ENCODE results near the gene OR51B6.

The OR51B6 gene

GRCh38 chr11:5303626-5304025, 47.7 kb upstream of the OR51B6 start (continued):
- TF ChIP-seq ZNF114 (tag by site-specific recombination; IDR thresholded peaks at IDR 0.05) = no peak
- no peak for TF ChIP-seq ZBTB7A (tag by site-specific recombination; IDR thresholded peaks at IDR 0.05; ENCODE audit: low read depth)
- TF ChIP-seq ZNF664 (tag by site-specific recombination; IDR thresholded peaks at IDR 0.05) = no peak
- TF ChIP-seq ZNF501 (tag by site-specific recombination; IDR thresholded peaks at IDR 0.05) = no peak
- TF ChIP-seq, protein P1, sequence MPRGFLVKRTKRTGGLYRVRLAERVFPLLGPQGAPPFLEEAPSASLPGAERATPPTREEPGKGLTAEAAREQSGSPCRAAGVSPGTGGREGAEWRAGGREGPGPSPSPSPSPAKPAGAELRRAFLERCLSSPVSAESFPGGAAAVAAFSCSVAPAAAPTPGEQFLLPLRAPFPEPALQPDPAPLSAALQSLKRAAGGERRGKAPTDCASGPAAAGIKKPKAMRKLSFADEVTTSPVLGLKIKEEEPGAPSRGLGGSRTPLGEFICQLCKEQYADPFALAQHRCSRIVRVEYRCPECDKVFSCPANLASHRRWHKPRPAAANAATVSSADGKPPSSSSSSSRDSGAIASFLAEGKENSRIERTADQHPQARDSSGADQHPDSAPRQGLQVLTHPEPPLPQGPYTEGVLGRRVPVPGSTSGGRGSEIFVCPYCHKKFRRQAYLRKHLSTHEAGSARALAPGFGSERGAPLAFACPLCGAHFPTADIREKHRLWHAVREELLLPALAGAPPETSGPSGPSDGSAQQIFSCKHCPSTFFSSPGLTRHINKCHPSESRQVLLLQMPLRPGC (tag by site-specific recombination; IDR thresholded peaks at IDR 0.05) = no peak
- no peak for TF ChIP-seq ZNF510 (tag by site-specific recombination; IDR thresholded peaks at IDR 0.05; ENCODE audit: insufficient replicate concordance)
- TF ChIP-seq OVOL3 (tag by site-specific recombination; IDR thresholded peaks at IDR 0.05) = no peak

DNA sequence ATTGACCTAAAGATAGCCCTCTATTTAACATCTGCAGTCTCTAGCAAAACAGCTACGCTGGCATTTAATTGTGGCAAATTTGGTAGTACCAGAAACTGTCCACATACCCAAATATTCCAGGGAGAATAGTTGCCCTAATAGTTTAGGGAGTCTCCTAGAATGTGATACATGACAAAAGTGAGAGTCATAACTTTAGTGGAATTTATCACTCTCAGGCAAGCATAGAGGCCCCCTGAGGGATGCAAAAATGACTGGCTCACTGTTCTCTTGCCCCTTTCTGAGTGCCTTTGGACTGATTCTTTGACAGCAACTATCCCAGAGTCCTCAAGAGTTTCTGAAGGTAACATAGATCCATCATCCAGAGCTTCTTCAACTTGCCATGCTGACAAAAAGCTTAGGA, 47.3 kb upstream of the OR51B6 start:
- Histone ChIP-seq H3K27ac (ENCODE audit: extremely low read depth, low read depth, low read length) (no peak overlapping the region), H3K9me3 (ENCODE audit: control insufficient read depth, insufficient read depth, low read depth, low read length) (no peaks in the 10 kb centered on the region), H3K36me3 (ENCODE audit: control insufficient read depth in 2 of 2, insufficient read depth in 1 of 2, low read length in 2 of 2) (no peaks in the 10 kb centered on the region), H3K4me3 (ENCODE audit: low read depth, low read length) (no peak overlapping the region), H3K4me1 (ENCODE audit: control insufficient read depth, insufficient read depth, low read length) (no peaks in the 10 kb centered on the region)
- TF ChIP-seq ZNF837 (tag by site-specific recombination; IDR thresholded peaks at IDR 0.05) (no peak), ZFP69B (tag by site-specific recombination; IDR thresholded peaks at IDR 0.05) (no peak), HOXC10 (CRISPR knock-in tag; IDR thresholded peaks at IDR 0.05) (no peak), ZNF404 (tag by site-specific recombination; IDR thresholded peaks at IDR 0.05) (no peak), ZNF214 (tag by site-specific recombination; IDR thresholded peaks at IDR 0.05; ENCODE audit: borderline replicate concordance) (no peak)
- TF ChIP-seq, protein P2, sequence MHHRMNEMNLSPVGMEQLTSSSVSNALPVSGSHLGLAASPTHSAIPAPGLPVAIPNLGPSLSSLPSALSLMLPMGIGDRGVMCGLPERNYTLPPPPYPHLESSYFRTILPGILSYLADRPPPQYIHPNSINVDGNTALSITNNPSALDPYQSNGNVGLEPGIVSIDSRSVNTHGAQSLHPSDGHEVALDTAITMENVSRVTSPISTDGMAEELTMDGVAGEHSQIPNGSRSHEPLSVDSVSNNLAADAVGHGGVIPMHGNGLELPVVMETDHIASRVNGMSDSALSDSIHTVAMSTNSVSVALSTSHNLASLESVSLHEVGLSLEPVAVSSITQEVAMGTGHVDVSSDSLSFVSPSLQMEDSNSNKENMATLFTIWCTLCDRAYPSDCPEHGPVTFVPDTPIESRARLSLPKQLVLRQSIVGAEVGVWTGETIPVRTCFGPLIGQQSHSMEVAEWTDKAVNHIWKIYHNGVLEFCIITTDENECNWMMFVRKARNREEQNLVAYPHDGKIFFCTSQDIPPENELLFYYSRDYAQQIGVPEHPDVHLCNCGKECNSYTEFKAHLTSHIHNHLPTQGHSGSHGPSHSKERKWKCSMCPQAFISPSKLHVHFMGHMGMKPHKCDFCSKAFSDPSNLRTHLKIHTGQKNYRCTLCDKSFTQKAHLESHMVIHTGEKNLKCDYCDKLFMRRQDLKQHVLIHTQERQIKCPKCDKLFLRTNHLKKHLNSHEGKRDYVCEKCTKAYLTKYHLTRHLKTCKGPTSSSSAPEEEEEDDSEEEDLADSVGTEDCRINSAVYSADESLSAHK (tag by site-specific recombination; IDR thresholded peaks at IDR 0.05) = no peak
- ChIA-PET POLR2A (no interaction called here), CTCF (no interaction called here)

DNA sequence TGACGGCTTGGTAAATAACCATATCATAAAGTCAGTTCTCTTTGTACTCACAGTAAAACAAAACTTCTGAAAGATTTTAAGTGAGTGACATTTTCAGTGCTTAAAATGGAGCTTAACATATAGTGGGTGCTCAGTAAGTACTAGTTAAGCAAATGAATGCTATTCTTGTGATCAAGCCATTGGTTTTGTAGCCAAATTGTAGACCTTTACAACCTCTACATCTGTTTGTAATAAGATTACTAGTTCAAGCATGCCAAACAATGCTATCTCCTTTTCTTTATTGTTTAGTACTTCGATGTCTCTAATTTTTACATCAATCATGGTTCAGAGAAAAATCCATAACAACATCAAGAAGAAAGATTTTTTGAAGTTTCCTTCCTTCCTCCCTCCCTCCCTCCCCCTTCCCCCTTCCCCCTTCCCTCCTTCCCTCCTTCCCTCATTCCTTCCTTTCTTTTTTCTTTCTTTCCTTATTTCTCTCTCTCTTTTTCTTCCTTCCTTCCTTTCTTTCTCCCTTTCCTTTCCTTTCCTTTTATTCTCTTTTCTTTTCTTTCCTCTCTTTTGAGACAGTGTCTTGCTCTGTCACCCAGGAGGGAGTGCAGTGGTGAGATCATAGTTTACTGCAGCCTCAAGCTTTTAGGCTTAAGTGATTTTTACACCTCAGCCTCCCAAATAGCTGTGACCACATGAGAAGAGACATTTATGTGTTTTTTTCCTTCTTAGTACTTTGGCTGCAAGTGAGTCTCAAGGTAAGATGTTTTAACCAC, 43.9 kb upstream of the OR51B6 start:
- ChIA-PET POLR2A (no interaction called here), CTCF (no interaction called here)
- Histone ChIP-seq H3K27ac (ENCODE audit: extremely low read depth, low read depth, low read length) (no peak overlapping the region), H3K4me3 (ENCODE audit: low read depth, low read length) (no peak overlapping the region), H3K4me1 (ENCODE audit: control insufficient read depth, insufficient read depth, low read length) (no peaks in the 10 kb centered on the region), H3K36me3 (ENCODE audit: control insufficient read depth in 2 of 2, insufficient read depth in 1 of 2, low read length in 2 of 2) (no peaks in the 10 kb centered on the region), H3K9me3 (ENCODE audit: control insufficient read depth, insufficient read depth, low read depth, low read length) (no peaks in the 10 kb centered on the region)
- TF ChIP-seq ZNF112 (tag by site-specific recombination; IDR thresholded peaks at IDR 0.05) (no peak), ZNF24 (tag by site-specific recombination; IDR thresholded peaks at IDR 0.05) (no peak), GLIS1 (tag by site-specific recombination; IDR thresholded peaks at IDR 0.05) (no peak), ZSCAN23 (tag by site-specific recombination; IDR thresholded peaks at IDR 0.05) (no peak)

GRCh38 chr11:5310423-5310822, 40.9 kb upstream of the OR51B6 start:
- Histone ChIP-seq H3K9me3 (ENCODE audit: control insufficient read depth, insufficient read depth, low read depth, low read length) (no peaks in the 10 kb centered on the region), H3K4me1 (ENCODE audit: control insufficient read depth, insufficient read depth, low read length) (no peaks in the 10 kb centered on the region), H3K4me3 (ENCODE audit: low read depth, low read length) (no peak overlapping the region), H3K36me3 (ENCODE audit: control insufficient read depth in 2 of 2, insufficient read depth in 1 of 2, low read length in 2 of 2) (no peaks in the 10 kb centered on the region), H3K27ac (ENCODE audit: extremely low read depth, low read depth, low read length) (no peak overlapping the region)
- ChIA-PET POLR2A (no interaction called here), CTCF (no interaction called here)
- no peak for TF ChIP-seq ZNF140 (tag by site-specific recombination; IDR thresholded peaks at IDR 0.05)
- TF ChIP-seq ZNF169 (tag by site-specific recombination; IDR thresholded peaks at IDR 0.05) = no peak
- TF ChIP-seq OSR2 (tag by site-specific recombination; IDR thresholded peaks at IDR 0.05) = no peak
- no peak for TF ChIP-seq ZNF132 (tag by site-specific recombination; IDR thresholded peaks at IDR 0.05; ENCODE audit: borderline replicate concordance)
- TF ChIP-seq ZNF146 (tag by site-specific recombination; IDR thresholded peaks at IDR 0.05) = no peak
- no peak for TF ChIP-seq ZNF521 (tag by site-specific recombination; IDR thresholded peaks at IDR 0.05)
- TF ChIP-seq, protein P3, sequence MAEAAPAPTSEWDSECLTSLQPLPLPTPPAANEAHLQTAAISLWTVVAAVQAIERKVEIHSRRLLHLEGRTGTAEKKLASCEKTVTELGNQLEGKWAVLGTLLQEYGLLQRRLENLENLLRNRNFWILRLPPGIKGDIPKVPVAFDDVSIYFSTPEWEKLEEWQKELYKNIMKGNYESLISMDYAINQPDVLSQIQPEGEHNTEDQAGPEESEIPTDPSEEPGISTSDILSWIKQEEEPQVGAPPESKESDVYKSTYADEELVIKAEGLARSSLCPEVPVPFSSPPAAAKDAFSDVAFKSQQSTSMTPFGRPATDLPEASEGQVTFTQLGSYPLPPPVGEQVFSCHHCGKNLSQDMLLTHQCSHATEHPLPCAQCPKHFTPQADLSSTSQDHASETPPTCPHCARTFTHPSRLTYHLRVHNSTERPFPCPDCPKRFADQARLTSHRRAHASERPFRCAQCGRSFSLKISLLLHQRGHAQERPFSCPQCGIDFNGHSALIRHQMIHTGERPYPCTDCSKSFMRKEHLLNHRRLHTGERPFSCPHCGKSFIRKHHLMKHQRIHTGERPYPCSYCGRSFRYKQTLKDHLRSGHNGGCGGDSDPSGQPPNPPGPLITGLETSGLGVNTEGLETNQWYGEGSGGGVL (tag by site-specific recombination; IDR thresholded peaks at IDR 0.05) = no peak
